ENCODE measurements around the gene MZF1.

The MZF1 gene

DNA sequence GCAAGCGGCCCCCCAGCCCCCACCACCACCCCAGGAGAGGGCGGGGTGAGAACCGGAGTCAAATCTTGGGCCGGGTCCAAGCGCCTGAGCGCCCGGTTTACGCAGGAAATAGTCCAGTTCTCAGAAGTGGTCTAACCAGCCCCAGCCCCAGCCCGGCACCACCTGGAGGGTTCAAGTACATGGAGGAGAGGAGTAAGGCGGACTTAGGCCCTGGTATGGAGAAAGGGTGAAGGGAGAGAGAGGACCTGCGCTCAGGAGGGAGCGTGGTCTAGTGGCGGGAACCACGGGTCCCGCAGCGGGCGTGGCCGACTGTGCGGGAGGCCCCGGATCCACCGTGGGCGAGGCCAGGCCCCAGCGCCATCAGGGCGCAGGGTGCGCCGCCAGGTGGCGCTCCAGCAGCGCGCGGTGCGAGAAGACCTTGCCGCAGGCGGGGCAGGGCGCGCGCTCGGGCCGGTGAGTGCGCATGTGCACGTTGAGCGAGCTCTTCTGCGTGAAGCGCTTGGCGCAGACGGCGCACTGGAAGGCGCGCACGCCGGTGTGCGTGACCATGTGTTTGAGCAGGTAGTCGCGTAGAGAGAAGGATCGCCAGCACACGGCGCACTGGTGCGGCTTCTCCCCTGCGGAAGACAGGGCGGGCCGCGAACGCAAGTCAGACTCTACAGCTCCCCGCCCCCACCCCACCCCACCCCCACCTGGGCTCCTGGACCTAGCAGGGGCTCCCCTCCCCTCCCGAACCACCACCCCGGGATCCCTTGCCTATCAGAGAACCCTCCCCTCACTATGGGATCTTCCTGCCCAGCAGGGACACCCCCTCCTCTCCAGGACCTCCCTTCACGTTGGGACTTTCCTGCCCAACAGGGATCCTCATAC, 59.2 kb downstream of the MZF1 start:
- peak; percentile 90 for DNase-seq (ENCODE audit: low read depth, low spot score)

DNA sequence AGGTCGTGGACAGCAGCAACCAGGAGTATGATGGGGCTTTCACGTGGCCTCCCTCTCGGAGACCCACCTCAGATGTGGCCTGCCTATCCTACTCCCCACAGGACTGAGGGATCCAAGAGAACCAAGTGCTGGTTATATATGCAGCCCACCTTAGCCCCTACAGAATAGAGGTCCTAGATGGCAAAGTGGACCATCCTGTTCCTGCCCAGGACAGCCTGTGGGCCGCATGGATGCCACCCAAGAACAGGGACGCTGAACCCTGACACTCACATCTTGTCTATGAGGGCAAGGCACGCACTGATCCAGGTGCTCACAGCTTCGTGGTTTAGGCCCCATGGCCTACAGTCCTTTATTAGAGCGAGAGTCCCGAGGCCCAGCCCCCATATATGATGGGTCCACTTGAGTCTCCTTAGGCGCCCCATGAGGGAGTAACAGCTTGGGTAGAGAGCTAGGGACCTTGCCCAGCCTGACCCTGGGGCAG, 59.9 kb downstream of the MZF1 start:
- no peak for DNase-seq (ENCODE audit: low read depth, low spot score)

All from activated naive CD8-positive, alpha-beta T cell treated with anti-CD3 and anti-CD28 coated beads, Interleukin-2, amount 50 U/mL, for 16 hours (primary cell).